Kidney tubule cell (primary cell): ENCODE results near the gene MED12L.
A peak's percentile ranks its signal among the peaks of the same experiment; 100 is the strongest.

ENCODE experiments used
- DNase-seq: peaks from one replicate; pipeline ENCODE4 v3.0.0-alpha.2; 2018; ENCODE audit warnings: low spot score

MED12L gene

DNA sequence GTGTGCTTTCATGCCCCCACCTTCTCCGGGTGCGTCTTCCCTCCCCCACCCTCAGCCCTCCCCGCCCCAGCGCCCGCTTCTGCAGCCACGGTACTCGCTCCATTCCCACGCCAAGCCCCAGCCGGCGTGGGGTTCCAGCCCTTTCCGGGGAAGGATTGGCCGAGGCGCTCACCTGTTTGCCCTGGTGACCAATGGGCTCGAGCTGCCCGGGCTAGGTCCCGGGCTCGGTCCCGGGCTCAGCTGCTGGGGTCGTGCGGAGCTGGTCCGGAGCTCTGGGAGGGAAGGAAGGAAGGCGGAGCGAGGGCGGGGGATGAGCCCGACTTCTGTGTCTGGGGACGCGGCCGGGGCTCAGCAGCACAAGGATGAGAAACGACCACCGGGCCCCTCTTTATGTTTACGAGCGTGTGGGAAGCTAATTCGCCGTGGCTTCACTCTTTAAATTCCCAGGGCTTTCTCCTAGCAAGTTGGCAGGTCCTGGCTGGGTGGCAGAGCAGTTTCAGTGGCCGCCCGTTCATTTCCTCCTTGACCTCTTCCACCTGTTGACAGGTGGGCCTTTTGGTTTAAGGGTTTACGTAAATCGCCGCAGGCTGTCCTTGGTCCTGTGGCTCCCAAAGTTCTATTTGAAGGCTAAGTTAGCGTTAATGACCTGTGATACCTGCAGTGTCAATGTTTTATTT is 375.4 kb downstream of the MED12L start, which contains the start of gene IGSF10:
Gene IGSF10 (minus strand): TSS at position 288 of the 677 bp plus-strand sequence. CDS start 2,352 bp downstream, outside the sequence.
- peak; percentile 6 for DNase-seq

DNA sequence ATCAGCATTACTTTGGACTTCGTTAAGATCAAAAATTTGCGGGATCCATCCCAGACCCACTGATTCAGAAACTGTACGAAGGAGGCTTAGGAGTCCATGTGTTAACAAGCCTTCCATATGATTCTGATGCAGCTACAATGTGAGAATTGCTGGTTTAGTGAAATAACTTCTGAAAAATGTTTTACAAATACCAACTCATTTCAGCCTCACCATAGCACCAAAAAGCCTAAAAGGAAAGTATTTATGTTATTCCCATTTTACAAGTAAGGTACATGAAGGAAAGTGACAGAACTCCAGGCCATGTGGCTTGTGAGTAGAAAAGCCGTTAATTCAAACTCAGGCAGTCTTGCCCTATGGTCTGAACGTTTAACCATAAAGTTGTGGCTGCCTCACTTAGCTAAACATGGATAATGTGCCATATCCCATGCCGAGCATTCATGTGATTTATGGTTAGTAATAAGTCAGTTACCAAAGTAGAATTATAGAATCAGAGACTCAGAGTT is 376.9 kb downstream of the MED12L start:
- no peak for DNase-seq

DNA sequence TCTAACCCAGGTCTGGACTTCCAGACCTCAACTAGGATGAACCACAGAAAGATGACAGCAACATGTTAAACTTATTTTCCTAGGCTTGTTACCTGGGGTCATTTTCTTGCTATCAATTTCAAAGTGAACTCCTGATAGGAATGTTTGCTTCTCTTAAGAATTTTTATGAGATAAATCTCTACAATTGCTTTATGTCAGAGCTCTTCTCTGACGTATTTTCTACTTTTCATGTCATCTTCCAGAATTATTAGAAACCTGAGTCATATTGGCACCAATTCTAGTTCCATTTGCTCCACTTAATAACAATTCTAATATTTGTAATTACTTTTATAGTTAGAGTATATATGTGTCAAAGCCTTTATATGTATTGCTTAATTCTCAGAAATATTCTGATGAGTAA is 377.5 kb downstream of the MED12L start:
- no peak for DNase-seq

DNA sequence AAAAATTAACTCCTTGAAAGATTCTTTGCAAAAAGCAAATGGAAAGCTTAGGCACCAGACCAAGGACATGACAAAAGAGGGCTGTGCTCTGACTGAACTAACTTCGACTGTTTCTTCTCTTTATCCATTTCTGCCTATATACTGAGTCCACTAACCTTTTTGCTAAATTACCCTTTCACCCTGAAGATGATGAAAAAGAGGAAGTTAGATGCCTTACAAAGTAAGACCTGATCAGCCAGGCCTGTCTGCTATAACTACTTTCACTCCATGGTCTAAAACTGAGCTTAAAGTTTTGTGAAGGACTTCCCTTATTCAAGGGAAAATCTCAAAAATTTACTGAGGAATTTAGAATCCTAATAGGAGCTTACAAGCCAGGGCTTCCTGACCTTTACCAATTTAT is 381.6 kb downstream of the MED12L start:
- no peak for DNase-seq

DNA sequence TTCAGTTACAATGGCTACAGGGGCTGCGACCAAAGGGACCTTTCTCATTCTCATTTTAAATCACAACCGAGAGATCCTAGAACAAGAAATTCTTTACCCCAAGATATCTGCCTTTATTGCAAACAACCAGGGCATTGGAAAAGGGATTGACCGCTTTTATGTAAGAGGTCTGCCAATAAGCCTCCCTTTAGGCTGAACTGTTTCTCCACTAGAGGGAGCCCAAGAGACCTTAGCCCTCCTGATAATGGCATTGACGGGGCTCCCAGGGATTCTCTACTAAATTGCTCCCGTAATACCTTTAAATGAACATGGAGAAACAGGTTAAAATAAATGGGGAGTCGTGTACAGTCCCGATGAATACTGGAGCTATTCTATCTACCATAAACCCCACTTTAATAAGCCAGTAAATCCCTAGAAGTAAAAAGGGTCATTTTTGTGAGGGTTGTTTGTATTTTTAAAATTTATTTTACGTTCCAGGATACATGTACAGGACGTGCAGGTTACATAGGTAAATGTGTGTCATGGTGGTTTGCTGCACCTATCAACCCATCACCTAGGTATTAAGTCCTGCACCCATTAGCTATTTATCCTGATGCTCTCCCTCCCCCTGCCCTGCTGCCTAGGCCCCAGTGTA is 382.9 kb downstream of the MED12L start:
- DNase-seq, result peak; percentile 53

DNA sequence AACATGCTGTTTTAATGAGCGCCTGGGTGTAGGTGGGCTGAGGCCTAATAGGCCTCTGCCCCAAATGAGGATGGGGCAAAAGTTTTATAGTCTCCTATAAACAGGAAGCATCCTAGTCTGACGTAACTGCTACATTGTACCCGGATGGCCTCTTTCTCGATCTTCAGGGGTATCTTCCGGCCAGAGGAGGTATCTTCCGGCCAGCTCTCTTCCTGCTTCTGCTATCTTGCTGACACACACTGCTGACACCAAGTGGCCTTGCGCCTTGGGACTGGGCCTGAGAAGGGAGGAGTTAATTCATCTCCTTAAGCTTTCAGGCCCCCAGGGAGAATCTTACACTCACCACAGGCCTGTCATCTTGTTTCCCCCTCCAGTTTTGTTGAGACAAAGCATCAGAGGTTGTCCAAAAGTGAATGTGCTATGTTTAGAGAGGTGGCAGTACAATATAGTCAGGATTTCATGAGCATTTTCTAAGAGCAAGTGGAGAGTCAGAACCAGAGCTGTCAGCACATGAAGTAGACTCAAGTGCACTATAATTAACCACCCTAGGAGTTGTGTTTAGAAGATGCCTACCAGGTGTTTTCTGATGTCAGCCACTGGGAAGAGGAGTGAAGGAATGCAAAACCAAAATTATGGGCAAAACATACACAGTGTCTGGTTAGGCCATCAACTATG is 391.0 kb downstream of the MED12L start:
- DNase-seq, result no peak

DNA sequence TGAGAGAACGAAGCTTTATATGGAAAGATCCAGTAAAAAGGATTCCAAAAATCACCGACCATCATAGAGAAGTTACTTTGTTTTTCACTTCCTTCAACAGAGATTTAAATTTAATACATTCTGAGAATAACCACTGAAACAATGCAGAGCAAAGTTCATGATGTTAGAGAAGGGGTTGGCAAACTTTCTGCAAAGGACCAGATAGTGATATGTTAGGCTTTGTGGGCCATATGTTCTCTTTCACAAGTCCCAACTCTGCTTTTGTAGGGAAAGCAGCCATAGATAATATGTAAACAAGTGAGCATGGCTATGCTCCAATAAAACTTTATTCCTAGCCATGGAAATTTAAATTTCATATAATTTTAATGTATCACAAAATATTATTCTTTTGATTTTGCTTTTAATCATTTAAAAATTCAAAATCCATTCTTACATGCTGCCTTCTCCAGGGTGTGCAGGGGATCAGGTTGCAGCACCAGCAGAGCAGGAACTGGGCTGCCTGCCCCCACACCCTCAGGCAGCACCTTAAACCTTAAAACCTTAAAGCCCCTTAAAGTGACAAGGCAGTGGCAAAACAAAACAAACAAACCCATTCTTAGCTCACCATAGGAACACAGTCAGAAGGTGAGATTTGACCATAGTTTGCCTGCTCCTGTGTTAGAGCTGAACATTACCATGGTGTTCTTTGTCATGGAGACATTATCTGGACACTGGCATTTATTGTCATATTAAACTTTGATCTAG is 392.3 kb downstream of the MED12L start:
- no peak for DNase-seq

DNA sequence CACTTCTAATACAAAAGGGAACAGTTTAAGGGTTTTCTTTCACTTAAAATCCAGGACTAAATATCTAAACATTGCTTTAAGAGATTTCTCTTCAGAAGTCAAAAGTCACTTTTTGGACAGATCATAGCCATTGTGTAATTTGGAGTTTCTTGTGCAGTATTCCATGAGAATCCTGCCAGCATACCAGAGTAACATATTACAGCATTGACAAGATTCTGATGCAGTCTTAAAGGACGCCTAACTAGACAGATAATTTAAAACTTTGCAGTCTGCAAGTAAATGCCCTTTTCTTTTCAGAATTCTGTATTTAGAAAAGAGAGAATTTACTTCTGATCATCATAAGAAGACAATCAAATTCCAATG is 392.9 kb downstream of the MED12L start:
- DNase-seq, result no peak

DNA sequence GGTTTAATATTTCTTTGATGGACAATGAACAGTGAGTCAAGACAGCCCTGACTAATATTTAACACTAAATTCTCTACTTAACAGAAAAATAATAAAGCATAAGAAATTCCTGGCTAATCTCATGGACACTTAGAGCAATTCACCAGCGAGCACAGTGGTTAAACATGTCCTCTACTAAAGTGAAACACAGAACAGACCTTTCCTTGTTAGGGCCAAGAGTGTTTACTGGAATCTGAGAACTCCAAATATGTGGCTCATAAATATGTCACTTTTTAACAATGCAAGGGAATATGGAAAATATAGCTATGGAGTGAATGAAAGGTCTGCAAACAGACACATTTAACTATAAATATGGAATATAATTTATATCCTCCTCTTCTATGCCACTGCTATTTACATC is 394.0 kb downstream of the MED12L start:
- no peak for DNase-seq

DNA sequence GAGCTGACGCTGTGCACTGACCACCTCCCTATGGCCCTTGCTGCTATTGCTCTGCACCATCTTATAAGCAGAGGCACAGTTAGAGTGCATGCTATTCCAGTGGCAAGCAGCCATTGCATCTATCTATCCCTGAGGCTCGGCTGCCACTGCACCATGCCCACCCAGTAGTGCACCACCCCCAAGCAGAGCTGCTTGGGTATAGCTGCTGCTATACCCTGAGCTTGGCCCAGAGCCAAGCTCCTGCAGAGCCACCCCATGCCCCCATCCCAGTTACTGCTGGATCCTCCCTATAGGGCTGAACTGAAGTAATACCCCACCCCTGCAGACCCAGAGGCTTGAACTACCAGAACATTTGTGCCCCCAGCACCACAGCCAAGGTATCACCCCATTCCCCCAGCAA is 395.0 kb downstream of the MED12L start:
- no peak for DNase-seq

DNA sequence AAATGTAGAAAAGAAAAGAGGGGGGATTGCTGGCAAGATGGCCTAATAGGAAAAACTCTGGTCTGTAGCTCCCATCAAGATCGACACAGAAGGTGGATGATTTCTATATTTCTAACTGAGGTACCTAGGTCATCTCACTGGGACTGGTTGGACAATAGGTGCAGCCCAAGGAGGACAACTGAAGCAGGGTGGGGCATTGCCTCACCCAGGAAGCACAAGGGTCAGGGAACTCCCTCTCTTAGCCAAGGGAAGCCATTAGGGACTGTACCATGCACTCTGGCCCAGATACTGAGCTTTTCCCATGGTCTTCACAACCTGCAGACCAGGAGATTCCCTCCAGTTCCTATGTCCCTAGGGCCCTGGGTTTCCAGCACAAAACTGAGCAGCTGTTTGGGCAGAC is 398.0 kb downstream of the MED12L start:
- no peak for DNase-seq

DNA sequence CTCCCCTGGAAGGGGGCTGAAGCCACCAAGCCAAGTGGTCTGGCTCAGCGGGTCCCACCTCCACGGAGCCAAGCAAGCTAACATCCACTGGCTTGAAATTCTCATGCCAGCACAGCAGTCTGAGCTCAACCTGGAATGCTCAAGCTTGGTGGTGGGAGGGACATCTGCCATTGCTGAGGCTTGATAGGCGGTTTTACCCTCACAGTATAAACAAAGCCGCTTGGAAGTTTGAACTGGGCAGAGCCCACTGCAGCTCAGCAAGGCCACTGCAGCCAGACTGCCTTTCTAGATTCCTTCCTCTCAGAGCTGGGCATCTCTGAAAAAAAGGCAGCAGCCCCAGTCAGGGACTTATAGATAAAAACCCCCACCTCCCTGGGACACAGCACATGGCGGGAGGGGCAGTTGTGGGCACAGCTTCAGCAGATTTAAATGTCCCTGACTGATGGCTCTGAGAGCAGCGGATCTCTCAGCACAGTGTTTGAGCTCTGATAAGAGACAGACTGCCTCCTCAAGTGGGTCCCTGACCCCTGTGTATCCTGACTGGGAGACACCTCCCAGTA is 398.6 kb downstream of the MED12L start:
- DNase-seq, result no peak
